K562 (cell line): ENCODE results near the gene UNC13C. TPM values are rescaled to one million over a fixed set of nuclear protein-coding genes. Genes with fewer than 3 reads are reported as not detected.

ENCODE experiments used
- ATAC-seq: fragments of 200-7000 bp; cut with Tn5 transposase; 3 replicates; pipeline ENCODE4 v1.9.1; 2020; ENCODE audit warnings: moderate library complexity
- BruUV-seq: library from RNA; stranded (reverse); fragments of 400-500 nt; replicated peaks from 2 replicates; lab custom pipeline; 2021; lab: Mats Ljungman, UMichigan
- CTCF ChIA-PET: fragments of 300-600 bp; formaldehyde crosslinking; extraction: SDS; loops from one replicate; lab custom pipeline; 2021; ENCODE audit warnings: low intra/inter-chr PET ratio; lab: Yijun Ruan, JAX
- POLR2A ChIA-PET: fragments of 300-600, 350-650 bp; sonication (Branson Sonifier 250); formaldehyde crosslinking; extraction: SDS; loops from one replicate; lab custom pipeline; 2021; ENCODE audit warnings: antibody characterized with exemption, inconsistent platforms; lab: Yijun Ruan, JAX
- DNase-seq, 4 experiments: peaks; one replicate each; pipeline versions ENCODE4 v3.0.0 to v3.0.0-alpha.2; 2011 to 2018; ENCODE audit warnings: low spot score in 3 of 4, mixed read lengths in 3 of 4; ENCODE audit errors: extremely low read depth in 1 of 4
- FAIRE-seq: peaks from 2 replicates; lab custom pipeline; 2011; peaks lifted over from hg19 to GRCh38; lab: Jason Lieb, UNC
- H2AFZ ChIP-seq: 2 replicates; pipeline ENCODE4 v1.6.0; 2011; ENCODE audit warnings: low read depth, low read length, control low read depth, inconsistent platforms
- H3K27ac ChIP-seq: fragments of 200-600 bp; 3 replicates; pipeline ENCODE4 v1.8.0; 2011; ENCODE audit warnings: low read depth, mild to moderate bottlenecking, control low read depth, inconsistent platforms, low read length, moderate library complexity, mixed read lengths; ENCODE audit errors: extremely low read depth
- H3K27me3 ChIP-seq, 2 experiments: fragments of 300-600 bp in 1 of 2; 2 replicates in 1 of 2; 3 replicates in 1 of 2; pipeline versions ENCODE4 v1.6.0 to v1.8.0; 2011; ENCODE audit warnings: inconsistent platforms in 2 of 2, low read length in 2 of 2, mild to moderate bottlenecking in 1 of 2, mixed read lengths in 1 of 2, moderate library complexity in 1 of 2; ENCODE audit not compliant: control insufficient read depth in 2 of 2, insufficient read depth in 2 of 2
- H3K36me3 ChIP-seq: fragments of 300-600 bp; 3 replicates; pipeline ENCODE4 v1.8.0; 2011; ENCODE audit warnings: mild to moderate bottlenecking, low read length, inconsistent platforms; ENCODE audit not compliant: control insufficient read depth, insufficient read depth
- H3K4me1 ChIP-seq, 2 experiments: fragments of 200-600 bp in 1 of 2; replicated peaks in 1 of 2; 2 replicates in 1 of 2; 3 replicates in 1 of 2; pipeline versions ENCODE4 v1.5.1 to v1.8.0; 2011; ENCODE audit warnings: inconsistent platforms in 2 of 2, low read length in 2 of 2, mild to moderate bottlenecking in 1 of 2, mixed read lengths in 1 of 2, moderate library complexity in 1 of 2; ENCODE audit not compliant: control insufficient read depth in 2 of 2, insufficient read depth in 2 of 2
- H3K4me2 ChIP-seq: 2 replicates; pipeline ENCODE4 v1.6.1; 2011; ENCODE audit warnings: low read length, control low read depth, inconsistent platforms, mixed read lengths; ENCODE audit not compliant: insufficient read depth
- H3K4me3 ChIP-seq: fragments of 200-600 bp; sonication (generic), shearing (Covaris generic); 2 replicates; pipeline ENCODE4 v1.5.1; 2016; ENCODE audit warnings: control low read depth, inconsistent platforms
- H3K79me2 ChIP-seq: fragments of 200-600 bp; 3 replicates; pipeline ENCODE4 v1.8.0; 2011; ENCODE audit warnings: low read length, inconsistent platforms; ENCODE audit not compliant: control insufficient read depth, insufficient read depth
- H3K9ac ChIP-seq, 2 experiments: 2 replicates each; pipeline versions ENCODE4 v1.6.0 to v1.6.1; 2011; ENCODE audit warnings: low read depth in 2 of 2, low read length in 2 of 2, control low read depth in 1 of 2, inconsistent platforms in 1 of 2, mild to moderate bottlenecking in 1 of 2, mixed read lengths in 1 of 2; ENCODE audit not compliant: insufficient read depth in 1 of 2
- H3K9me1 ChIP-seq: one replicate; pipeline ENCODE4 v1.6.0; 2011; ENCODE audit warnings: inconsistent platforms, mild to moderate bottlenecking, low read length, moderate library complexity; ENCODE audit not compliant: control insufficient read depth, insufficient read depth
- H3K9me3 ChIP-seq: replicated peaks from 2 replicates; pipeline ENCODE4 v1.5.1; 2011; ENCODE audit warnings: low read depth, low read length, inconsistent platforms; ENCODE audit not compliant: control insufficient read depth, insufficient read depth
- H4K20me1 ChIP-seq: replicated peaks from 2 replicates; pipeline ENCODE4 v1.6.1; 2011; ENCODE audit warnings: low read length, inconsistent platforms, mixed read lengths; ENCODE audit not compliant: control insufficient read depth, insufficient read depth
- CREM ChIP-seq: IDR thresholded peaks from 2 replicates; pipeline ENCODE4 v1.6.1; 2014; ENCODE audit warnings: antibody characterized with exemption, low read depth
- SNIP1 ChIP-seq: fragments of 450-650 bp; IDR thresholded peaks from 2 replicates; pipeline ENCODE4 v1.7.1; 2017; ENCODE audit warnings: low read depth, mild to moderate bottlenecking
- ZBED1 ChIP-seq: IDR thresholded peaks from 2 replicates; pipeline ENCODE4 v1.6.1; 2014
- ZNF444 ChIP-seq: fragments of 250-450 bp; sonication (Bioruptor Pico); IDR thresholded peaks from 2 replicates; pipeline ENCODE4 v1.4.0; 2020; ENCODE audit warnings: mild to moderate bottlenecking, moderate library complexity
- WGBS: fragments of 100-300 bp; shearing (Covaris generic); methylation state at CpG from one replicate; pipeline ENCODE4 v1.1.6; 2016; ENCODE audit warnings: low coverage, mixed read lengths; ENCODE audit not compliant: insufficient coverage; ENCODE audit errors: missing lambda C conversion rate; 5-methylcytosine and 5-hydroxymethylcytosine counted together
- in situ Hi-C: fragments of 300-500 bp; cut with MboI; formaldehyde crosslinking; loops from 4 replicates; pipeline ENCODE4 v1.15.0; 2018; ENCODE audit warnings: inconsistent platforms, mixed read lengths
- intact Hi-C: fragments of 100-400 bp; cut with micrococcal nuclease; formaldehyde crosslinking; loops from 2 replicates; pipeline ENCODE4 v1.14.2; 2022
- polyA plus RNA-seq, 8 experiments: library from polyadenylated mRNA; depleted of rRNA in 4 of 8; stranded (reverse) in 5 of 8; unstranded in 3 of 8; fragments of >200 nt; fragmentation: Nextera tagmentation in 2 of 8; fragmentation: Illumina TruSeq in 1 of 8; extraction: Ambion mirVana in 2 of 8; extraction: Trizol in 1 of 8; gene quantifications; 2 replicates each; pipeline versions ENCODE4 v1.2.1 to v1.2.3, GENCODE V29; 2011 to 2014; ENCODE audit warnings: inconsistent platforms in 1 of 8, missing spikeins in 1 of 8
- total RNA-seq, 7 experiments: library from RNA; depleted of rRNA in 6 of 7; stranded (reverse); fragments of >200 nt in 6 of 7; fragmentation: Illumina TruSeq in 2 of 7; extraction: Trizol in 2 of 7; gene quantifications; 2 replicates each; pipeline versions ENCODE4 v1.2.1 to v1.2.3, GENCODE V29; 2011 to 2021; ENCODE audit warnings: low replicate concordance in 1 of 7
- TF ChIP-seq, protein P1 (sequence below): sonication (generic); formaldehyde crosslinking; IDR thresholded peaks from 2 replicates; pipeline ENCODE4 v1.8.0; 2022; ENCODE audit warnings: missing genetic modification reagents, mild to moderate bottlenecking, moderate library complexity, borderline replicate concordance

UNC13C gene
- total and polyA plus RNA-seq, 9 of the 15 experiments (the other 6 are each of a cell fraction or from before 2014, with no cell fraction given), result not detected

GRCh38 chr15:54582863-54583643 lies 604.8 kb downstream of the UNC13C start:
- H3K9ac ChIP-seq, result no peak overlapping the region
- FAIRE-seq, result no peak
- POLR2A ChIA-PET, result no interaction called here
- H3K4me2 ChIP-seq, result no peak overlapping the region
- no peaks in the 10 kb centered on the region for H3K79me2 ChIP-seq
- H3K9me1 ChIP-seq, result no peaks in the 10 kb centered on the region
- no peak for DNase-seq
- no peaks in the 10 kb centered on the region for H3K36me3 ChIP-seq
- no peak for ATAC-seq
- H3K4me3 ChIP-seq, result no peak overlapping the region
- CTCF ChIA-PET, result no interaction called here
- intact Hi-C loops, result no loop called here
- H3K4me1 ChIP-seq, result no peaks in the 10 kb centered on the region
- H3K9me3 ChIP-seq, result no peaks in the 10 kb centered on the region; the same call in 1 of the 2 replicates
- in situ Hi-C loops, result no loop called here
- no peak overlapping the region for H2AFZ ChIP-seq
- WGBS, result 0% methylated on average over 7 of the region's 7 CpGs
- H3K27ac ChIP-seq, result no peak overlapping the region
- no TSS peak for BruUV-seq
- no peaks in the 10 kb centered on the region for H3K27me3 ChIP-seq
- H4K20me1 ChIP-seq, result no peaks in the 10 kb centered on the region
- TF ChIP-seq ZNF444, result no peak
- TF ChIP-seq CREM, result no peak
- TF ChIP-seq ZBED1, result no peak
- TF ChIP-seq, protein P1, sequence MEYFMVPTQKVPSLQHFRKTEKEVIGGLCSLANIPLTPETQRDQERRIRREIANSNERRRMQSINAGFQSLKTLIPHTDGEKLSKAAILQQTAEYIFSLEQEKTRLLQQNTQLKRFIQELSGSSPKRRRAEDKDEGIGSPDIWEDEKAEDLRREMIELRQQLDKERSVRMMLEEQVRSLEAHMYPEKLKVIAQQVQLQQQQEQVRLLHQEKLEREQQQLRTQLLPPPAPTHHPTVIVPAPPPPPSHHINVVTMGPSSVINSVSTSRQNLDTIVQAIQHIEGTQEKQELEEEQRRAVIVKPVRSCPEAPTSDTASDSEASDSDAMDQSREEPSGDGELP (CRISPR knock-in tag), result no peak
- no peak for TF ChIP-seq SNIP1
- TF ChIP-seq, all 486 proteins: peak for 0
